Cardiac muscle cell (in vitro differentiated cells and primary cell): ENCODE data around the gene GRAMD1C. TPM values are rescaled to one million over a fixed set of nuclear protein-coding genes. Genes with fewer than 3 reads are reported as not detected.

Source experiments
- DNase-seq, 2 donors: peaks; one replicate each; pipeline versions ENCODE4 v3.0.0 to v3.0.0-alpha.2; 2010 to 2017; ENCODE audit warnings: low read depth in 1 of 2, low spot score in 1 of 2
- H3K27ac ChIP-seq: fragments of 200-600 bp; sonication (generic); 2 replicates; pipeline ENCODE4 v1.5.1; 2016
- H3K27me3 ChIP-seq: fragments of 200-600 bp; sonication (generic); 2 replicates; pipeline ENCODE4 v1.6.0; 2016; ENCODE audit warnings: control low read depth
- H3K36me3 ChIP-seq: fragments of 200-600 bp; sonication (generic); 2 replicates; pipeline ENCODE4 v1.5.1; 2016; ENCODE audit warnings: control low read depth
- H3K4me1 ChIP-seq: fragments of 200-600 bp; sonication (generic); 2 replicates; pipeline ENCODE4 v1.8.1; 2017; ENCODE audit warnings: low read depth, mild to moderate bottlenecking, mixed run types
- H3K4me3 ChIP-seq: fragments of 200-600 bp; sonication (generic); 2 replicates; pipeline ENCODE4 v1.5.1; 2016; ENCODE audit warnings: mild to moderate bottlenecking
- H3K9me3 ChIP-seq: fragments of 200-600 bp; sonication (generic); 2 replicates; pipeline ENCODE4 v1.5.1; 2017; ENCODE audit warnings: low read depth, mild to moderate bottlenecking, control low read depth
- polyA plus RNA-seq: library from polyadenylated mRNA; unstranded; fragments of >200 nt; fragmentation: Nextera tagmentation; extraction: Ambion mirVana; gene quantifications from 2 replicates; pipeline ENCODE4 v1.2.1, GENCODE V29; 2016
- total RNA-seq: library from RNA; depleted of rRNA; stranded (reverse); fragments of >200 nt; gene quantifications from 2 replicates; pipeline ENCODE4 v1.2.3, GENCODE V29; 2016
- TF ChIP-seq, protein P1 (sequence below): IDR thresholded peaks from 2 replicates; pipeline ENCODE4 v1.5.1; 2012; ENCODE audit warnings: low read depth, mild to moderate bottlenecking, low read length

The GRAMD1C gene
- total and polyA plus RNA-seq, 2 experiments from 2014 or later: 0.31 to 6.5 TPM

DNA sequence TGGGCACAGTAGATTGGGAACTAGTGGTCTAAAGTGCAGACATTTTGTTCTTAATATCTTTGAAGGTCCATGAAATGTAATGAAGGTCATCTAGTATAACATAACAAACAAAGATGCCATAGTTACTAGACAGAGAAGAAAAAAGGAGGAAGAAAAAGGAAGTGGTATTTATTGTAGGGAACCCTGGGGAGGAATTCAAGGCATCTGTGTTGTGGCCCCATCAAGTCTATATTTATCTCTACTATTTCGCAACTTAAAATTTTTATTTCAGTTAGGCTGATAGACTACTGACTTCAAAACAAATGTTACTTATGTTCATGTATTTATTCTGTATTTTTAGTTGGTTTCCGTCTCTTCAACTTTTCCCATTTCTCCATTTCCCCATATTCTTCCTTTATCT, 60.3 kb downstream of the GRAMD1C start:
- Histone ChIP-seq H3K4me1 (no peaks in the 10 kb centered on the region), H3K27ac (no peak overlapping the region), H3K9me3 (no peaks in the 10 kb centered on the region), H3K36me3 (no peaks in the 10 kb centered on the region), H3K4me3 (no peak overlapping the region), H3K27me3 (no peaks in the 10 kb centered on the region)
- TF ChIP-seq, protein P1, sequence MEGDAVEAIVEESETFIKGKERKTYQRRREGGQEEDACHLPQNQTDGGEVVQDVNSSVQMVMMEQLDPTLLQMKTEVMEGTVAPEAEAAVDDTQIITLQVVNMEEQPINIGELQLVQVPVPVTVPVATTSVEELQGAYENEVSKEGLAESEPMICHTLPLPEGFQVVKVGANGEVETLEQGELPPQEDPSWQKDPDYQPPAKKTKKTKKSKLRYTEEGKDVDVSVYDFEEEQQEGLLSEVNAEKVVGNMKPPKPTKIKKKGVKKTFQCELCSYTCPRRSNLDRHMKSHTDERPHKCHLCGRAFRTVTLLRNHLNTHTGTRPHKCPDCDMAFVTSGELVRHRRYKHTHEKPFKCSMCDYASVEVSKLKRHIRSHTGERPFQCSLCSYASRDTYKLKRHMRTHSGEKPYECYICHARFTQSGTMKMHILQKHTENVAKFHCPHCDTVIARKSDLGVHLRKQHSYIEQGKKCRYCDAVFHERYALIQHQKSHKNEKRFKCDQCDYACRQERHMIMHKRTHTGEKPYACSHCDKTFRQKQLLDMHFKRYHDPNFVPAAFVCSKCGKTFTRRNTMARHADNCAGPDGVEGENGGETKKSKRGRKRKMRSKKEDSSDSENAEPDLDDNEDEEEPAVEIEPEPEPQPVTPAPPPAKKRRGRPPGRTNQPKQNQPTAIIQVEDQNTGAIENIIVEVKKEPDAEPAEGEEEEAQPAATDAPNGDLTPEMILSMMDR: no peak
- peak in 1 of 2 donors; percentile 73 for DNase-seq

DNA sequence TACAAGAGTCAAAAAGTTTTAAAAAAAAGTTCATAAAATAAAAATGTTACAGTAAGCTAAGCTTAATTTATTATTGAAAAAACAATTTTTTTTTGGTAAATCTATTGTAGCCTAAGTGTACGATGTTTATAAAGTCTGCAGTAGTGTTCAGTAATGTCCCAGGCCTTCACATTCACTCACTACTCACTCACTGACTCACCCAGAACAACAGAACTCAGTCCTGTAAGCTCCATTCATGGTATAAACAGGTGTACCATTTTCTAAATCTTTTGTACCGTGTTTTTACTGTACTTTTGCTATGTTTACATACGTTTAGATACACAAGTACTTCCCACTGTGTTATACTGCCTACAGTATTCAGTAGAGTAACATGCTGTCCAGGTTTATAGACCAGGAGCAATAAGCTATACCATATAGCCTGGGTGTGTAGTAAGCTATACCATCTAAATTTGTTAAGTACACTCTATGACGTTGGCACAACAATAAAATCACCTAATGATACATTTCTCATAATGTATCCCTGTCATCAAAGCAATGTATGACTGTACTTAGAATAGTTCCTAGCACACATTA, 68.1 kb downstream of the GRAMD1C start:
- H3K27me3 ChIP-seq: no peaks in the 10 kb centered on the region
- no peak overlapping the region for H3K4me3 ChIP-seq
- H3K27ac ChIP-seq: no peak overlapping the region
- no peak for DNase-seq
- no peaks in the 10 kb centered on the region for H3K36me3 ChIP-seq
- TF ChIP-seq, protein P1: no peak
- no peaks in the 10 kb centered on the region for H3K4me1 ChIP-seq
- no peaks in the 10 kb centered on the region for H3K9me3 ChIP-seq

GRCh38 chr3:113908133-113908532, 69.5 kb downstream of the GRAMD1C start:
- no peak for DNase-seq
- no peaks in the 10 kb centered on the region for H3K36me3 ChIP-seq
- no peaks in the 10 kb centered on the region for H3K9me3 ChIP-seq
- H3K27me3 ChIP-seq: no peaks in the 10 kb centered on the region
- no peak overlapping the region for H3K27ac ChIP-seq
- no peaks in the 10 kb centered on the region for H3K4me1 ChIP-seq
- no peak overlapping the region for H3K4me3 ChIP-seq
- TF ChIP-seq, protein P1: no peak

DNA sequence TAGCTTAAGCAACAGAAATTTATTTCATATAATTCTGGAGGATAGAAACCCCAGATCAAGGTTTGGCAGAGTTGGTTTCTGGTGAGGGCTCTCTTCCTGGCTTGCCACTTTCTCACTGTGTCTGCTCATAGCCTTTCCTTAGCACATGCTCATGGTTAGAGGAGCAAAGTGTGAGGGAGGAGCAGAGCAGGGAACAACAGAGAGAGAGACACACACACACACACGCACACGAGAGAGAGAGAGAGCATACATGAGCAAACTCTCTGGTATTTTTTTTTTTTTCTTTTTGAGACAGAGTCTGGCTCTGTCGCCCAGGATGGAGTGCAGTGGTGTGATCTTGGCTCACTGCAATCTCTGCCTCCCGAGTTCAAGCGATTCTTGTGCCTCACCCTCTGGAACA, 72.4 kb downstream of the GRAMD1C start:
- peak in 1 of 2 donors; percentile 4 for DNase-seq
- H3K4me3 ChIP-seq: no peak overlapping the region
- no peaks in the 10 kb centered on the region for H3K36me3 ChIP-seq
- H3K4me1 ChIP-seq: no peaks in the 10 kb centered on the region
- TF ChIP-seq, protein P1: no peak
- H3K27me3 ChIP-seq: no peaks in the 10 kb centered on the region
- H3K27ac ChIP-seq: no peak overlapping the region
- H3K9me3 ChIP-seq: no peaks in the 10 kb centered on the region

- no peaks in the 10 kb centered on the region for H3K4me1 ChIP-seq
- no peaks in the 10 kb centered on the region for H3K9me3 ChIP-seq
- no peak overlapping the region for H3K4me3 ChIP-seq
- peak; percentile 54 to 76 for DNase-seq
- TF ChIP-seq, protein P1: peak; percentile 59
- no peaks in the 10 kb centered on the region for H3K27me3 ChIP-seq
- H3K36me3 ChIP-seq: no peaks in the 10 kb centered on the region
- no peak overlapping the region for H3K27ac ChIP-seq
Measured at GRCh38 chr3:113912552-113913236, 74.1 kb downstream of the GRAMD1C start.
